GM08714 (cell line): ENCODE results near the gene HEPACAM2.

Experiments
- H3K4me3 ChIP-seq: fragments of 200-500 bp; sonication (Bioruptor generic); 2 replicates; pipeline ENCODE4 v1.5.1; 2014; ENCODE audit warnings: mild to moderate bottlenecking, low read length, inconsistent platforms
- ZNF274 ChIP-seq: IDR thresholded peaks from 2 replicates; pipeline ENCODE4 v1.6.1; 2012; ENCODE audit warnings: mild to moderate bottlenecking, low read depth, low read length

The HEPACAM2 gene

DNA sequence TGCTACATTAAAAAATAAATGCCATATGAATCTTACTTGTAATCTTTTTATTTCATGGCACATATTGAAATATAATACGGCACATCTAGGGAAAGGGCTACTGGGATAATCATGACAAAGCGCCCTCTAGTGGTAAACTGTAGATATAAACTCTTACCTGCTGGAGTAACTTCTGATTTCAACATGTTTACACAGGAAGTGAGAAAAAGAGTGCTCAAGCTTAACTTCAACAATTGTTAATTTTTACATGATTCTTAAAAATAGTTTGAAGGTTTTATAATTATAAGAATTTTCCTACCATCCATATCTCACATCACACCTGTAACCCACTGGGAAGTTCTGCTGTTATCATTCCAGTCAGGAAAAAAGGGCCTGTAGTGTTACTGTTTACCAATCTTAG lies 2.0 kb upstream of the HEPACAM2 start:
- no peak overlapping the region for H3K4me3 ChIP-seq
- TF ChIP-seq ZNF274 = no peak

GRCh38 chr7:93219868-93220267 lies 6.4 kb downstream of the HEPACAM2 start:
- H3K4me3 ChIP-seq = no peak overlapping the region
- no peak for TF ChIP-seq ZNF274

DNA sequence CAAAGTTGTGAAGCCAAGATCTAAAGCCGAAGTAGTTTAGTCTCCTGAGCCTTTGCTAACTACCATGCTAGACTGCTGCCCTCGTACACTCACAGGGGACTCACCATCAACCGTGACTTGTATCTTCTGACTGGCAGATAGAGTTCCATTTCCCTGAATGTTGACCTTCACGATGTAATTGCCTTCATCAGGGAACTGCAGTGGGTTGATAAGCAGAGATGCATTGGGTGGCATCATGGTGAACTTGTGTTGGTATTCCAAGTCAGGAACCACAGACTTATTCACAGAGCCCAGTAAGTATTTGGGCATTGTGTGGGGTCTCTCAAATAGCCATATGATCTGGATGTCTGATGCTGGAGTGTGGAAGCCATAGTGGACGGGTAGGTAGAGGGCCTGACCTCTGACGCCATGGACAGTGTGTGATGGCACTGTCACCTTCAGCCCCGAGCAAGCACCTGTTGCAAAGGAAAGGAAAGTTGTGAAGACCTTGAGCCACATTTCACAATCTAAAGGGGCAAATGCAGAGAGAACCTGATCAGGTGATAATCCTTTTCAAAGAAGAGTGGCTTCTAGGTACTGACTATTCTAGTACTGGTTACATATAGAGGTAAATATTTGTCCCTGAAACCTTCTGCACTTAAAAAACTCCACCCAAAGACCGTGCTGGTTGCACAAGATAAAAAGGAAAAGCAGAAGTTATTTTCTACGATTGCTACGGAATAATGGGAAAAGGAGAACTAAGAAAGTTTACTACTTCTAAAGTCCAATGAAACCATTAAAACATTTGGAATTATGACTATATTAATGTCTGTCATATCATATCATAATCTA lies 7.1 kb downstream of the HEPACAM2 start:
- no peak for TF ChIP-seq ZNF274
- H3K4me3 ChIP-seq = no peak overlapping the region

GRCh38 chr7:93212881-93213280 lies 13.4 kb downstream of the HEPACAM2 start:
- H3K4me3 ChIP-seq = no peak overlapping the region
- no peak for TF ChIP-seq ZNF274

DNA sequence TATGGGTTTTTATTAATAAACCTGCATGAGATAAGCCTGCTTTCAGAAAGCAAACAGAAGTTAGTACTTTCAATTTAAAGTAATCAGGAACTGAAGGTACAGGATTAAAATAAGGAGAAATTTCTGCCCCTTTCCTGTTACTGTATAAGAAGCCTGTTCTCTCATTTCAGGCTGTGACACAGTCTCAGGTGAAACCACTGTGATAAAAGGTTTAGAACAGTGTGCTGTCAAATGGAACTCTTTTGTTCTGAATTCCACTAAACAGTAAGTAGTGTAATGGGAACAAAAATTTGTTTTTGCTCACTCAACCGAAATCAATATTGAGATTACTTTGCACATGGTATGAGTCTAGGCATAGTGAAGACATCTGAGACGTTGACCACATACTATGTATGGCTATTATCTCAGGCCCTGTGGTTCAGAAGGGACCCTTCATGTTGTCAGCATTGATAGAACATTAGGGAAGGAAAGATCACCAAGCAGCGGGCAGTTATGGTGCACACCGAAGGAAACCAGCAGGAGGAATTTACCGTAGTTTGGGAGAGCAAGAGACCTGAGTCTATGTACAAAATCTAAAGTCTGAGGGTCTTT lies 14.9 kb downstream of the HEPACAM2 start:
- no peak for TF ChIP-seq ZNF274
- H3K4me3 ChIP-seq = no peak overlapping the region

- no peak for TF ChIP-seq ZNF274
These were observed 21.2 kb downstream of the HEPACAM2 start for GRCh38 chr7:93205046-93205445.

DNA sequence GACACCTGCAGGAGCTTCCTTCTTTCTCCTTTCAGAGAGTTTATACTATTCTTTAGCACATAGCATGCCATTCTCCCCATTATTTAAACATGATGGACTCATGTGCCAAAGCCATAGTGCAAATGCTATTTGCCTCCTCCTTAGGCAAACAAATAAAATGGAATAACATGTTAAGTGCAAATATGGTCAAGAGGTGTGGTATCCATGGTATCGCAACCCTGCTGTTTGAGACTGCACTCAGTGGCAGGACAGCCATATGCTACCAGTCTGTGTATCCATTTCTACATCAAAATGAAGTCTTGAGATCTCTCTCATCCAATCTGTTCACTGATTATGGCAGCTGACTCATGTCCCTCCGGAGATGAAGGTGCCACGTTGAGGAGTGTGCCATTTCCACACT lies 22.8 kb downstream of the HEPACAM2 start:
- no peak for TF ChIP-seq ZNF274
- no peak overlapping the region for H3K4me3 ChIP-seq

More at GRCh38 chr7:93205046-93205445, 21.2 kb downstream of the HEPACAM2 start:
- no peak overlapping the region for H3K4me3 ChIP-seq

DNA sequence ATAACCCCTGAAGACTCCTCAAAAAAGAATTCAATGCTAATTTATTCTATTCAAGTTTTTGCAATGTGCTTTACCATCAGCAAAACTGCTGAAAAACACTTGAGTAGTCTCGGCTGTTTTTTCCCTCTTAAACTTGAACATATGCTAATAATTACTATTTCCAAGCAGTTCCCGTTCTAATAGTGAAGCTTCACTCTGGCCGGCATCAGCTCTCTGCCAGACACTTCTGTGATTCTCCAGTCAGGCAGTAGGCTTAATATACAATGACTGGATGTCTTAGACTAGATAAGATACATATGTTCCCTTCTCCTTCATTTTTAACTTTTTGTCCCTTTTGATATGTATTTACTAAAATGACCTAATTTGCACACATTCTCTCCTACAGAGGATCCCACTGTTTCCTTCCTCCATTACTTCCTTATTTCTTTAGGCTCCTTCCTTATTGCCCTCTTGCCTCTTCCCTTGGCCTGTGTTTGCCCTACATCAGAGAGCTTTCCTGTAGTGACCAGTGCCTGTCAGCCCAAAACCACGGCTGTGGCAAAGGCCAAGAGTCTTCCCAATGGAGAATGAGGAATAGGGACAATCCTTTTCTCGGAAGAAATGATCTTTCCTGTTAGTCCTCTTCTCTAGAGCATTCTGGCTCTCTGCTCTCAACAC lies 23.5 kb downstream of the HEPACAM2 start:
- no peak for TF ChIP-seq ZNF274
- no peak overlapping the region for H3K4me3 ChIP-seq

DNA sequence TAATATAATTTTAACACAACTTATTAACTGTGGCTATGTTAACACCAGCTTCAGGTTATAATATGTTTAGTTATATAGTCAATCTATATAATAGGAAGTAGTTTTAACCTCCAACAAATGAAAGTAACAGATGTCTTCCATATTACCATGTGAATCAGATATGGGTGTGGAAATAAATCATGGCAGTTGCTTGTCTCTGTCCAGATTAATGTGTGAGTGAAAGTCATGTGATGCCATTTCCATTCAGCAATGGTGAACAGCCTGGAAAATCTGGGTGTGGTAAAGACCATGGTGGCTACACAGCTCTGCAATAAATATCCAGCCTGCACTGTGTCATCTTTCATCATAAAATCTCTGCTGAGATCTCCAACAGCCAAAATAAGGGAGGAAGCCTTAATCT lies 27.8 kb downstream of the HEPACAM2 start:
- no peak overlapping the region for H3K4me3 ChIP-seq
- no peak for TF ChIP-seq ZNF274

- no peak overlapping the region for H3K4me3 ChIP-seq
- no peak for TF ChIP-seq ZNF274
These were observed 29.9 kb downstream of the HEPACAM2 start for GRCh38 chr7:93196336-93196735.

DNA sequence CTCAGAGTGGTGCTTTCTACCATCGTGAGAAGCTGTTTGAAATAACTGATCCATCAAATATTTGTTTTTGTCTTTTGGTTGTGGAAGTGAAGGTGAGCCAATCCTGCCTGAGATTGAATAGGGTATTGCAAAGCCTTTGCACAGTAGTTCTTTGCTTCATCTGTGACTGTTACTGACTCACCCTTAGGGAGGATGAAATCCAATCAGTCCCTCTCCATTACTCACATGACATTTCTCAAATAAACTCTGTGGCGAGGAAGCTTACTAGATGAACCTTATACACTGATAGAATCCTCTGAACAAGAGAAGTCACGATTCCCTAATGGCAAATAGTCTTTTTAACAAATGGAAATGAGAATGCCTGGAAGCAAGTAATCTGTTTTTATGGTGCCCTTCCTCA lies 31.9 kb downstream of the HEPACAM2 start:
- H3K4me3 ChIP-seq = no peak overlapping the region
- no peak for TF ChIP-seq ZNF274

DNA sequence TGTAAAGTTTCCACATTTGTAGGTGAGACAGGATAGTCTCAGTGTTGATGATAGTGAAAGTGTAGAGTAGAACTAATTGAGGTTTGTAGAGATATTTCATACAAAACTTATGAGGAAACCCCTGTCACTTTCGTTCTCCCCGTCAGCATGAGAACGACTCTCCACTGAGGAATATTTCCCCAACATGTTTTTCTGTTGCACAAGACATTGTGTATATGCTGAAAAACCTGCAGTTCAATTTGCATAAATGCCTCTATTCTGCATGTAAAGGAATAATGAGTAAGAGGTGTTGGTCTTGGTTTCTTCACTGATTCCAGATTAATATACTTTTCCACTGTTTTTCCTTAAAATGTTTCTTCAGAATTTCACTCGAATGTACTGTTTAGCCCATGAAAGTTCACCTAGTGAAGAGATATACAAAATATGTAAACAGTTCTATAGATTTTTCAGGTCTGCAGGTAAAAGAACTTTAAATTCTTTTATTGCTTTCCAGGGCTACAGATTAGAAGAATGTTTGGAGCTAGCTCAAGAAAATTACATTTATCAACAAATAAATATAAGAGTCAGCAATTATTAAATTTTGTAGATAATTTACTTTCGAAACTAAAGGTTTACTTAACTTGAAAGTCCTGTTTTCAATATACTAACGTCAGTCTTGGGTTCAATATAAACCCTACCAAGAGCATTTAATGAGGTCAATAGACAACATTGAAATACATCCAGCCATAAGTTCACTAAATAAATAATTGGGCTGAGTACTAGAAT lies 37.2 kb downstream of the HEPACAM2 start:
- no peak for TF ChIP-seq ZNF274
- H3K4me3 ChIP-seq = no peak overlapping the region

DNA sequence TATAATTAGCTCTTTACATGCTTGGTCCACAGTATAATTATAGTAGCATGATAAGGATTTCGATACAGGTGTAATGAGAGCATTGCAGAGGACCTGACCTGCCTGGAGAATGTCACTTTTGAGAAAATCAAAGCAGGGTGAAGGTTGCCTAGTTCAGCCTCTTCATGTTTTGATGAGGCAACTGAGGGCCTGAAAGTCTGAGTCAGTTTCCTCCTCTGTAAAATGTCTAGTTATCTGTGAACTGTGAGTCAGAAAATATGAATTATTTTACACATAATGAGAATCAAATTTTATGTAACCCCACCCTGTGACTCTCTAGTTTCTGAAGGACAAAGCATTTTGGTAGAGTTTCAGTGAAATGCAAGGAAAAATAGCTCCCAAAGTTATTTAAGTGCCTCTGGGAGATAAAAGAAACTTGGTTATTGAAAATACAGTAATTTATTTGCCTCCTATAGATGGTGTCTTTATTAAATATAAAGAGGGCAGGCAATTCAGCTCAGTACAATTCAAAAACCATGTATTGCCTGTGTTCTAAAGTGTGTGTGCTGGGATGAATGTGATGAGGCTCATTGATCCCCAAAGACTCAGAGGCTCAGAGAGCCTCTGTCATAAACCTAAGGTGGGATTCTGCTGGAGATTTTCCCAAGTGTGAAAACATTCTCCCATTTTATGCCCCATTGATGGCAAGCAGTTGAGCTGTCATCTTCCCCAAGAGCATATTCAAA lies 40.8 kb downstream of the HEPACAM2 start:
- no peak overlapping the region for H3K4me3 ChIP-seq
- no peak for TF ChIP-seq ZNF274

- TF ChIP-seq ZNF274 = no peak
- no peak overlapping the region for H3K4me3 ChIP-seq
These were observed 47.1 kb downstream of the HEPACAM2 start for GRCh38 chr7:93179173-93179572.
